HG02763 (cell line): Measurements from ENCODE around the gene ADAMTSL3.
"Not testable (repeated sequence)": the region's sequence is repeated elsewhere in the genome, so short reads cannot be mapped to it uniquely, and the experiment has no call there.

Experiments
- ATAC-seq: cut with Tn5 transposase; IDR thresholded peaks from one replicate; pipeline ENCODE4 v1.9.1; 2021; ENCODE audit warnings: mild to moderate bottlenecking, moderate library complexity; ENCODE audit not compliant: unreplicated experiment

The ADAMTSL3 gene

GRCh38 chr15:83699028-83699427, 45.1 kb downstream of the ADAMTSL3 start:
- no peak for ATAC-seq

GRCh38 chr15:83700082-83700481, 46.2 kb downstream of the ADAMTSL3 start:
- no peak for ATAC-seq

GRCh38 chr15:83702314-83702713, 48.4 kb downstream of the ADAMTSL3 start:
- not testable (repeated sequence) for ATAC-seq

GRCh38 chr15:83708328-83708727, 54.4 kb downstream of the ADAMTSL3 start:
- ATAC-seq, result no peak

GRCh38 chr15:83709241-83709640, 55.3 kb downstream of the ADAMTSL3 start:
- no peak for ATAC-seq

GRCh38 chr15:83709811-83710210, 55.9 kb downstream of the ADAMTSL3 start:
- ATAC-seq, result no peak

- no peak for ATAC-seq
Measured at GRCh38 chr15:83710452-83710851, 56.5 kb downstream of the ADAMTSL3 start.

GRCh38 chr15:83711236-83711635, 57.3 kb downstream of the ADAMTSL3 start:
- no peak for ATAC-seq

- ATAC-seq, result no peak
Measured at GRCh38 chr15:83713242-83713641, 59.3 kb downstream of the ADAMTSL3 start.

- ATAC-seq, result no peak
Measured at GRCh38 chr15:83714939-83715628, 61.2 kb downstream of the ADAMTSL3 start.

GRCh38 chr15:83716605-83717004, 62.7 kb downstream of the ADAMTSL3 start:
- no peak for ATAC-seq

- no peak for ATAC-seq
Measured at GRCh38 chr15:83717010-83717409, 63.1 kb downstream of the ADAMTSL3 start.

GRCh38 chr15:83720468-83720867, 66.5 kb downstream of the ADAMTSL3 start:
- ATAC-seq, result no peak

- no peak for ATAC-seq
Measured at GRCh38 chr15:83721031-83721430, 67.1 kb downstream of the ADAMTSL3 start.

- no peak for ATAC-seq
Measured at GRCh38 chr15:83721981-83722380, 68.1 kb downstream of the ADAMTSL3 start.

- no peak for ATAC-seq
Measured at GRCh38 chr15:83723216-83723615, 69.3 kb downstream of the ADAMTSL3 start.

- ATAC-seq, result no peak
Measured at GRCh38 chr15:83732196-83732595, 78.3 kb downstream of the ADAMTSL3 start.

- no peak for ATAC-seq
Measured at GRCh38 chr15:83732770-83733169, 78.8 kb downstream of the ADAMTSL3 start.

- no peak for ATAC-seq
Measured at GRCh38 chr15:83733206-83733605, 79.3 kb downstream of the ADAMTSL3 start.

- no peak for ATAC-seq
Measured at GRCh38 chr15:83733691-83734090, 79.8 kb downstream of the ADAMTSL3 start.

GRCh38 chr15:83734487-83734886, 80.6 kb downstream of the ADAMTSL3 start:
- ATAC-seq, result no peak

- no peak for ATAC-seq
Measured at GRCh38 chr15:83739629-83740028, 85.7 kb downstream of the ADAMTSL3 start.

- no peak for ATAC-seq
Measured at GRCh38 chr15:83745771-83746170, 91.8 kb downstream of the ADAMTSL3 start.
